OCI-LY7 (cell line): Measurements from ENCODE around the gene LIN28B. TPM values are rescaled to one million over a fixed set of nuclear protein-coding genes. Genes with fewer than 3 reads are reported as not detected.
"Not testable (repeated sequence)": the region's sequence is repeated elsewhere in the genome, so short reads cannot be mapped to it uniquely, and the experiment has no call there.

ENCODE experiments used
- BruUV-seq: library from RNA; stranded (reverse); fragments of 400-500 nt; replicated peaks from 2 replicates; lab custom pipeline; 2021; lab: Mats Ljungman, UMichigan
- CTCF ChIA-PET: fragments of 300-600 bp; sonication (Branson Sonifier 250); formaldehyde crosslinking; loops from one replicate; lab custom pipeline; 2022; ENCODE audit warnings: antibody characterized with exemption; ENCODE audit not compliant: unreplicated experiment; lab: Charles Lee
- POLR2A ChIA-PET: fragments of 300-600 bp; sonication (Branson Sonifier 250); formaldehyde crosslinking; loops from one replicate; lab custom pipeline; 2022; ENCODE audit warnings: antibody characterized with exemption; lab: Charles Lee
- DNase-seq: peaks from one replicate; pipeline ENCODE4 v3.0.0-alpha.2; 2015; ENCODE audit warnings: low spot score
- H2AFZ ChIP-seq: fragments of 200-600 bp; sonication (generic), shearing (Covaris generic); 2 replicates; pipeline ENCODE4 v1.6.1; 2014; ENCODE audit warnings: mild to moderate bottlenecking, antibody characterized with exemption, low read length, moderate library complexity
- H3K27ac ChIP-seq: fragments of 200-600 bp; sonication (generic); 2 replicates; pipeline ENCODE4 v1.5.1; 2014; ENCODE audit warnings: mixed run types, low read depth, mild to moderate bottlenecking, moderate library complexity, low read length, inconsistent platforms; ENCODE audit not compliant: poor library complexity, severe bottlenecking
- H3K36me3 ChIP-seq: fragments of 200-600 bp; sonication (generic); 2 replicates; pipeline ENCODE4 v1.6.1; 2014; ENCODE audit warnings: mild to moderate bottlenecking, antibody characterized with exemption, low read length, moderate library complexity, mixed read lengths; ENCODE audit not compliant: insufficient read depth
- H3K4me1 ChIP-seq: fragments of 200-600 bp; sonication (generic); 2 replicates; pipeline ENCODE4 v1.5.1; 2014; ENCODE audit warnings: mild to moderate bottlenecking, low read length; ENCODE audit not compliant: insufficient read depth, poor library complexity, severe bottlenecking
- H3K4me2 ChIP-seq: fragments of 200-600 bp; sonication (generic); 2 replicates; pipeline ENCODE4 v1.6.1; 2014; ENCODE audit warnings: mild to moderate bottlenecking, low read length
- H3K4me3 ChIP-seq: fragments of 200-600 bp; sonication (generic); 2 replicates; pipeline ENCODE4 v1.5.1; 2014; ENCODE audit warnings: mild to moderate bottlenecking, low read depth, low read length; ENCODE audit not compliant: poor library complexity, severe bottlenecking
- H3K79me2 ChIP-seq: fragments of 200-600 bp; sonication (generic); 2 replicates; pipeline ENCODE4 v1.6.1; 2016; ENCODE audit warnings: low read depth, mild to moderate bottlenecking, low read length, moderate library complexity, mixed read lengths; ENCODE audit not compliant: insufficient read depth
- H3K9me2 ChIP-seq: fragments of 200-600 bp; sonication (generic); 2 replicates; pipeline ENCODE4 v1.6.1; 2016; ENCODE audit warnings: mild to moderate bottlenecking, low read length, mixed read lengths; ENCODE audit not compliant: insufficient read depth
- H3K9me3 ChIP-seq: fragments of 200-600 bp; sonication (generic); 2 replicates; pipeline ENCODE4 v1.6.1; 2014; ENCODE audit warnings: mild to moderate bottlenecking, mixed run types, low read length, mixed read lengths
- H4K20me1 ChIP-seq: fragments of 200-600 bp; sonication (generic); 2 replicates; pipeline ENCODE4 v1.6.1; 2014; ENCODE audit warnings: mild to moderate bottlenecking, antibody characterized with exemption, low read length, moderate library complexity, mixed read lengths; ENCODE audit not compliant: insufficient read depth
- CTCF ChIP-seq: fragments of 200-600 bp; sonication (generic); conservative IDR thresholded peaks from 2 replicates; pipeline ENCODE4 v1.5.1; 2014; ENCODE audit warnings: mild to moderate bottlenecking, antibody characterized with exemption, low read length, moderate library complexity, mixed read lengths
- EZH2phosphoT487 ChIP-seq: fragments of 200-600 bp; sonication (generic); IDR thresholded peaks from 2 replicates; pipeline ENCODE4 v1.6.1; 2018; ENCODE audit warnings: low read depth, borderline replicate concordance, mild to moderate bottlenecking, mixed run types, antibody characterized with exemption, low read length, moderate library complexity, mixed read lengths
- intact Hi-C: fragments of 100-400 bp; cut with micrococcal nuclease; formaldehyde crosslinking; loops from one replicate; pipeline ENCODE4 v1.10.0; 2022; ENCODE audit not compliant: unreplicated experiment
- total RNA-seq, 2 experiments: library from RNA; depleted of rRNA in 1 of 2; stranded (reverse); fragments of >200 nt in 1 of 2; shearing (Covaris generic) in 1 of 2; gene quantifications; 2 replicates each; pipeline ENCODE4 v1.2.3, GENCODE V29; 2014 to 2022

The LIN28B gene
- total RNA-seq, 2 experiments from 2014 or later, result not detected

- DNase-seq, result peak; percentile 35
- no TSS peak for BruUV-seq
- ChIA-PET POLR2A (interaction anchor here (1.2 to 1.4 kb wide), 2 partner anchors 133 to 284 kb away, joined by 3 to 8 read pairs; no protein-coding TSS in a partner anchor), CTCF (interaction anchor here (1.1 kb wide), 1 partner anchor 288 kb away, joined by 4 read pairs; no protein-coding TSS in a partner anchor)
- Histone ChIP-seq H2AFZ (no peak overlapping the region), H3K9me3 (no peaks in the 10 kb centered on the region), H3K79me2 (no peaks in the 10 kb centered on the region), H3K4me3 (no peak overlapping the region), H3K4me2 (no peak overlapping the region), H3K9me2 (no peaks in the 10 kb centered on the region), H3K36me3 (no peaks in the 10 kb centered on the region), H3K4me1 (no peaks in the 10 kb centered on the region), H4K20me1 (no peaks in the 10 kb centered on the region), H3K27ac (no peak overlapping the region)
- intact Hi-C loops, result loop anchor here (5.0 kb wide), 2 partner anchors 285 to 550 kb away; no protein-coding TSS in a partner anchor
- TF ChIP-seq CTCF (peak; percentile 84), EZH2phosphoT487 (no peak)
These were observed 120.9 kb downstream of the LIN28B start for GRCh38 chr6:105077596-105078385.

DNA sequence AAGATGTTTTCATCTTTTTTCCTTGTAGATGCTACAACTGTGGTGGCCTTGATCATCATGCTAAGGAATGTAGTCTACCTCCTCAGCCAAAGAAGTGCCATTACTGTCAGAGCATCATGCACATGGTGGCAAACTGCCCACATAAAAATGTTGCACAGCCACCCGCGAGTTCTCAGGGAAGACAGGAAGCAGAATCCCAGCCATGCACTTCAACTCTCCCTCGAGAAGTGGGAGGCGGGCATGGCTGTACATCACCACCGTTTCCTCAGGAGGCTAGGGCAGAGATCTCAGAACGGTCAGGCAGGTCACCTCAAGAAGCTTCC is 121.4 kb downstream of the LIN28B start:
- Histone ChIP-seq H3K4me1 (no peaks in the 10 kb centered on the region), H3K4me2 (no peak overlapping the region), H3K9me2 (no peaks in the 10 kb centered on the region), H3K27ac (no peak overlapping the region), H4K20me1 (no peaks in the 10 kb centered on the region), H3K79me2 (no peaks in the 10 kb centered on the region), H2AFZ (no peak overlapping the region), H3K9me3 (no peaks in the 10 kb centered on the region), H3K4me3 (no peak overlapping the region), H3K36me3 (no peaks in the 10 kb centered on the region)
- DNase-seq, result no peak
- BruUV-seq, result no TSS peak
- CTCF ChIA-PET, result no interaction called here
- TF ChIP-seq CTCF (no peak), EZH2phosphoT487 (no peak)
- POLR2A ChIA-PET, result interaction anchor here (1.2 to 1.4 kb wide), 2 partner anchors 133 to 285 kb away, joined by 3 to 8 read pairs; no protein-coding TSS in a partner anchor
- intact Hi-C loops, result loop anchor here (5.0 kb wide), 2 partner anchors 286 to 551 kb away; no protein-coding TSS in a partner anchor

- POLR2A ChIA-PET, result interaction anchor here (1.1 kb wide), 1 partner anchor 247 kb away, joined by 3 read pairs; no protein-coding TSS in a partner anchor
- TF ChIP-seq CTCF, result no peak
- TF ChIP-seq EZH2phosphoT487, result no peak
- no peaks in the 10 kb centered on the region for H3K4me1 ChIP-seq
- H3K9me3 ChIP-seq, result no peaks in the 10 kb centered on the region
- no peak overlapping the region; the same call in 1 of the 2 replicates for H2AFZ ChIP-seq
- H4K20me1 ChIP-seq, result no peaks in the 10 kb centered on the region
- H3K4me3 ChIP-seq, result no peak overlapping the region
- no peaks in the 10 kb centered on the region for H3K36me3 ChIP-seq
- no TSS peak for BruUV-seq
- CTCF ChIA-PET, result no interaction called here
- DNase-seq, result no peak
- no peak overlapping the region for H3K27ac ChIP-seq
- H3K4me2 ChIP-seq, result no peak overlapping the region
- no peaks in the 10 kb centered on the region for H3K79me2 ChIP-seq
- H3K9me2 ChIP-seq, result no peaks in the 10 kb centered on the region
- intact Hi-C loops, result no loop called here
These were observed 123.4 kb downstream of the LIN28B start for GRCh38 chr6:105080279-105080678.

DNA sequence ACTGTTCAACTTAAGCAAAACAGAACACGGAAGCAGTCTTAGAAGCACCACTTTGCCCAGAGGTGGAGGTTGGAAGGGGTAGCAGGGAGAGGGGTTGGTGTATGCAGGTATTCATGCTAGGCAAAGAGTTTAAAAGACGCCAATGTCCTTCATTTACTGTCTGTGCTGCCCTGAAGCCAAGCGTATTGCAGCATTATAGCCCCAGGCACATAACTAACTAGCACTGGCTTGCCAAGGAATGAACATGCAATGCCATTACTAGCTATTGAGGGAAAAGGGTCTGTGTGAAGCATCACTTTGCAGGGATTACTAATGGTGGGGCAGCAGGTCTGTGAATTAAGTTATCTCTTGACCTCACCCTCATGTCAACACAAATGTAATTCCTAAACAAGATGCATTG is 124.8 kb downstream of the LIN28B start:
- H3K9me3 ChIP-seq, H3K4me2 ChIP-seq, POLR2A ChIA-PET, H3K9me2 ChIP-seq, H3K27ac ChIP-seq, H3K4me1 ChIP-seq, H3K79me2 ChIP-seq, intact Hi-C loops, H3K4me3 ChIP-seq, H2AFZ ChIP-seq, BruUV-seq, H4K20me1 ChIP-seq, CTCF ChIA-PET, H3K36me3 ChIP-seq, DNase-seq: not testable (repeated sequence)
